ENCODE measurements around the gene MYBPC3. TPM values are rescaled to one million over a fixed set of nuclear protein-coding genes. Genes with fewer than 3 reads are reported as not detected.

MYBPC3 gene
- total and polyA plus RNA-seq, 7 donors, result 0.01 to 1.3 (median 0.44) TPM

- no peak for DNase-seq
- ATAC-seq, result peak in 1 of 4 donors; percentile 9
- Histone ChIP-seq H3K27me3 (ENCODE audit: insufficient read depth in 3 of 3, low read length in 2 of 3) (no peaks in the 10 kb centered on the region), H3K4me3 (no peak overlapping the region), H3K9me3 (no peaks in the 10 kb centered on the region), H3K4me1 (no peaks in the 10 kb centered on the region), H3K36me3 (ENCODE audit: insufficient read depth in 1 of 2, low read depth in 1 of 2) (no peaks in the 10 kb centered on the region), H3K27ac (no peak overlapping the region)
- no peak for TF ChIP-seq CTCF (IDR thresholded peaks at IDR 0.05)
- intact Hi-C loops (cut with DNase I), result no loop called here
- WGBS, 3 donors, result 77 to 79% (median 78%) methylated on average over 13 of the region's 13 CpGs
Measured at GRCh38 chr11:47387944-47388696, 35.6 kb upstream of the MYBPC3 start.

GRCh38 chr11:47384498-47384897 is 32.0 kb upstream of the MYBPC3 start:
- Histone ChIP-seq H3K36me3 (ENCODE audit: insufficient read depth in 1 of 2, low read depth in 1 of 2) (no peaks in the 10 kb centered on the region), H3K27me3 (ENCODE audit: insufficient read depth in 3 of 3, low read length in 2 of 3) (no peaks in the 10 kb centered on the region), H3K4me1 (no peaks in the 10 kb centered on the region), H3K4me3 (no peak overlapping the region), H3K9me3 (no peaks in the 10 kb centered on the region), H3K27ac (no peak overlapping the region)
- ATAC-seq (no peak), DNase-seq (no peak)
- intact Hi-C loops (cut with DNase I), result no loop called here
- TF ChIP-seq CTCF (IDR thresholded peaks at IDR 0.05), result no peak
- WGBS, 3 donors, result 92 to 96% (median 92%) methylated on average over 4 of the region's 4 CpGs

GRCh38 chr11:47383071-47383470 is 30.6 kb upstream of the MYBPC3 start:
- no peak overlapping the region for H3K27ac ChIP-seq
- H3K36me3 ChIP-seq (ENCODE audit: insufficient read depth in 1 of 2, low read depth in 1 of 2), result no peaks in the 10 kb centered on the region
- TF ChIP-seq CTCF (IDR thresholded peaks at IDR 0.05), result no peak
- WGBS, 3 donors, result 47 to 58% (median 48%) methylated on average over 4 of the region's 4 CpGs
- ATAC-seq (no peak), DNase-seq (no peak)
- no peaks in the 10 kb centered on the region for H3K9me3 ChIP-seq
- no peaks in the 10 kb centered on the region for H3K27me3 ChIP-seq (ENCODE audit: insufficient read depth in 3 of 3, low read length in 2 of 3)
- intact Hi-C loops (cut with DNase I), result loop anchor here in 1 of 2 donors (2.0 kb wide), 1 partner anchor 56 kb away; no protein-coding TSS in a partner anchor
- H3K4me3 ChIP-seq, result no peak overlapping the region
- H3K4me1 ChIP-seq, result no peaks in the 10 kb centered on the region

GRCh38 chr11:47380078-47380477 is 27.6 kb upstream of the MYBPC3 start:
- no peak for DNase-seq
- no peak overlapping the region for H3K27ac ChIP-seq
- intact Hi-C loops (cut with DNase I), result no loop called here
- no peak for ATAC-seq
- H3K4me3 ChIP-seq, result no peak overlapping the region
- H3K9me3 ChIP-seq, result no peaks in the 10 kb centered on the region
- H3K36me3 ChIP-seq (ENCODE audit: insufficient read depth in 1 of 2, low read depth in 1 of 2), result no peaks in the 10 kb centered on the region
- WGBS, 3 donors, result 95 to 97% (median 95%) methylated on average over 2 of the region's 2 CpGs
- H3K4me1 ChIP-seq, result no peaks in the 10 kb centered on the region
- no peak for TF ChIP-seq CTCF (IDR thresholded peaks at IDR 0.05)
- no peaks in the 10 kb centered on the region for H3K27me3 ChIP-seq (ENCODE audit: insufficient read depth in 3 of 3, low read length in 2 of 3)

- H3K4me3 ChIP-seq, result no peak overlapping the region
- DNase-seq (no peak), ATAC-seq (no peak)
- no peak overlapping the region for H3K27ac ChIP-seq
- no peak for TF ChIP-seq CTCF (IDR thresholded peaks at IDR 0.05)
- no peaks in the 10 kb centered on the region for H3K9me3 ChIP-seq
- H3K4me1 ChIP-seq, result no peaks in the 10 kb centered on the region
- H3K36me3 ChIP-seq (ENCODE audit: insufficient read depth in 1 of 2, low read depth in 1 of 2), result no peaks in the 10 kb centered on the region
- no peaks in the 10 kb centered on the region for H3K27me3 ChIP-seq (ENCODE audit: insufficient read depth in 3 of 3, low read length in 2 of 3)
- intact Hi-C loops (cut with DNase I), result no loop called here
- 91 to 95% (median 91%) methylated on average over 2 of the region's 2 CpGs for WGBS, 3 donors
Measured at GRCh38 chr11:47379317-47379716, 26.8 kb upstream of the MYBPC3 start.
